SK-N-SH treated with all-trans-retinoic acid at 6 μM for 48 hours (cell line): ENCODE data around the gene PIK3CD.

ENCODE experiments used
- ATAC-seq: fragments of 200-7000 bp; cut with Tn5 transposase; 3 replicates; pipeline ENCODE4 v1.9.1; 2020; ENCODE audit warnings: mild to moderate bottlenecking, moderate library complexity
- ARNTL ChIP-seq: fragments of 450-650 bp; formaldehyde crosslinking; IDR thresholded peaks from 2 replicates; pipeline ENCODE4 v1.5.0; 2020; ENCODE audit warnings: low read depth, mild to moderate bottlenecking, moderate library complexity, borderline replicate concordance
- BACH2 ChIP-seq: fragments of 250-450 bp; sonication (Bioruptor Pico); IDR thresholded peaks from 2 replicates; pipeline ENCODE4 v1.9.0; 2021; ENCODE audit warnings: mild to moderate bottlenecking, borderline replicate concordance
- CREB5 ChIP-seq: fragments of 250-450 bp; sonication (Bioruptor Pico); IDR thresholded peaks from 2 replicates; pipeline ENCODE4 v1.5.1; 2020; ENCODE audit warnings: low read depth, mild to moderate bottlenecking, moderate library complexity
- CSDC2 ChIP-seq: fragments of 250-450 bp; sonication (Bioruptor Pico); IDR thresholded peaks from 2 replicates; pipeline ENCODE4 v1.5.0; 2020; ENCODE audit warnings: mild to moderate bottlenecking, moderate library complexity
- CSRNP3 ChIP-seq: fragments of 250-450 bp; sonication (Bioruptor Pico); IDR thresholded peaks from 2 replicates; pipeline ENCODE4 v1.5.1; 2021; ENCODE audit warnings: mild to moderate bottlenecking, moderate library complexity
- ESRRG ChIP-seq: fragments of 250-450 bp; sonication (Bioruptor Pico); IDR thresholded peaks from 2 replicates; pipeline ENCODE4 v1.6.1; 2021; ENCODE audit warnings: mild to moderate bottlenecking
- GLIS3 ChIP-seq: fragments of 250-450 bp; sonication (Bioruptor Pico); IDR thresholded peaks from 2 replicates; pipeline ENCODE4 v1.5.0; 2020; ENCODE audit warnings: mild to moderate bottlenecking, moderate library complexity
- ISL1 ChIP-seq: fragments of 250-450 bp; sonication (Bioruptor Pico); IDR thresholded peaks from 2 replicates; pipeline ENCODE4 v2.1.2; 2022; ENCODE audit warnings: mild to moderate bottlenecking, moderate library complexity
- OSR1 ChIP-seq: fragments of 250-450 bp; sonication (Bioruptor Pico); IDR thresholded peaks from 2 replicates; pipeline ENCODE4 v1.8.0; 2022; ENCODE audit warnings: moderate library complexity, mild to moderate bottlenecking, inconsistent platforms
- PATZ1 ChIP-seq: fragments of 250-450 bp; sonication (Bioruptor Pico); IDR thresholded peaks from 2 replicates; pipeline ENCODE4 v1.8.0; 2020; ENCODE audit warnings: mild to moderate bottlenecking, moderate library complexity, borderline replicate concordance
- PPARA ChIP-seq: fragments of 250-450 bp; sonication (Bioruptor Pico); IDR thresholded peaks from 2 replicates; pipeline ENCODE4 v1.5.0; 2020; ENCODE audit warnings: mild to moderate bottlenecking, borderline replicate concordance
- RARB ChIP-seq: fragments of 250-450 bp; sonication (Bioruptor Pico); IDR thresholded peaks from 2 replicates; pipeline ENCODE4 v1.8.0; 2021; ENCODE audit warnings: mild to moderate bottlenecking, moderate library complexity
- SNAI2 ChIP-seq: fragments of 250-450 bp; sonication (Bioruptor Pico); IDR thresholded peaks from 2 replicates; pipeline ENCODE4 v1.5.0; 2020; ENCODE audit warnings: mild to moderate bottlenecking, moderate library complexity
- TOX ChIP-seq: fragments of 250-450 bp; sonication (Bioruptor Pico); IDR thresholded peaks from 2 replicates; pipeline ENCODE4 v1.8.0; 2021; ENCODE audit warnings: mild to moderate bottlenecking, moderate library complexity, borderline replicate concordance
- TSHZ2 ChIP-seq: fragments of 250-450 bp; sonication (Bioruptor Pico); IDR thresholded peaks from 2 replicates; pipeline ENCODE4 v1.5.0; 2020; ENCODE audit warnings: mild to moderate bottlenecking, moderate library complexity
- ZC3H10 ChIP-seq: fragments of 250-450 bp; sonication (Bioruptor Pico); IDR thresholded peaks from 2 replicates; pipeline ENCODE4 v1.5.1; 2021; ENCODE audit warnings: mild to moderate bottlenecking, moderate library complexity
- ZFP3 ChIP-seq: fragments of 250-450 bp; sonication (Bioruptor Pico); IDR thresholded peaks from 2 replicates; pipeline ENCODE4 v1.5.0; 2020; ENCODE audit warnings: mild to moderate bottlenecking, moderate library complexity
- ZFP30 ChIP-seq: fragments of 450-650 bp; formaldehyde crosslinking; IDR thresholded peaks from 2 replicates; pipeline ENCODE4 v1.5.0; 2022; ENCODE audit warnings: mild to moderate bottlenecking, moderate library complexity
- ZNF565 ChIP-seq: fragments of 450-650 bp; formaldehyde crosslinking; conservative IDR thresholded peaks from 2 replicates; pipeline ENCODE4 v1.5.0; 2020; ENCODE audit warnings: low read depth, mild to moderate bottlenecking, moderate library complexity
- ZNF70 ChIP-seq: fragments of 450-650 bp; formaldehyde crosslinking; IDR thresholded peaks from 2 replicates; pipeline ENCODE4 v1.5.0; 2020; ENCODE audit warnings: mild to moderate bottlenecking, moderate library complexity
- ZNF8 ChIP-seq: fragments of 450-650 bp; formaldehyde crosslinking; IDR thresholded peaks from 2 replicates; pipeline ENCODE4 v1.5.0; 2020; ENCODE audit warnings: mild to moderate bottlenecking, moderate library complexity

PIK3CD gene

GRCh38 chr1:9688599-9688998 lies 37.1 kb downstream of the PIK3CD start:
- no peak for TF ChIP-seq OSR1 (CRISPR knock-in tag)
- no peak for TF ChIP-seq ZNF8 (CRISPR knock-in tag)
- no peak for TF ChIP-seq RARB (CRISPR knock-in tag)
- TF ChIP-seq ARNTL (CRISPR knock-in tag): no peak
- TF ChIP-seq TOX (CRISPR knock-in tag): no peak
- TF ChIP-seq GLIS3 (CRISPR knock-in tag): no peak
- no peak for TF ChIP-seq ZC3H10
- TF ChIP-seq ISL1: no peak
- TF ChIP-seq TSHZ2 (CRISPR knock-in tag): no peak
- TF ChIP-seq CREB5 (CRISPR knock-in tag): no peak
- TF ChIP-seq PPARA: no peak
- no peak for TF ChIP-seq ESRRG
- TF ChIP-seq ZNF70 (CRISPR knock-in tag): no peak
- TF ChIP-seq ZFP3 (CRISPR knock-in tag): no peak
- TF ChIP-seq ZFP30: no peak
- TF ChIP-seq PATZ1 (CRISPR knock-in tag): no peak
- TF ChIP-seq SNAI2: no peak
- no peak for TF ChIP-seq CSRNP3 (CRISPR knock-in tag)
- ATAC-seq: no peak

GRCh38 chr1:9689011-9689706 lies 37.6 kb downstream of the PIK3CD start:
- no peak for TF ChIP-seq CSDC2
- no peak for TF ChIP-seq OSR1 (CRISPR knock-in tag)
- TF ChIP-seq ZFP30: no peak
- TF ChIP-seq PATZ1 (CRISPR knock-in tag): no peak
- TF ChIP-seq GLIS3 (CRISPR knock-in tag): no peak
- TF ChIP-seq CSRNP3 (CRISPR knock-in tag): no peak
- peak; percentile 70 for ATAC-seq

- no peak for ATAC-seq
- TF ChIP-seq BACH2 (no peak), CSDC2 (no peak), PPARA (no peak), ZNF565 (CRISPR knock-in tag) (no peak), ZC3H10 (no peak)
Measured at GRCh38 chr1:9689971-9690381, 38.4 kb downstream of the PIK3CD start.
